ENCODE data around the gene ZBTB16. TPM values are rescaled to one million over a fixed set of nuclear protein-coding genes. Genes with fewer than 3 reads are reported as not detected.

Gene ZBTB16
- total RNA-seq, 3 donors from 2014 or later (not counting 1 experiment from before 2014, with no cell fraction given), result 104 to 224 (median 156) TPM

GRCh38 chr11:114121804-114122504 lies 62.4 kb downstream of the ZBTB16 start:
- DNase-seq, result no peak
- peak in 2 of 3 donors; percentile 21 to 36 for ATAC-seq
- intact Hi-C loops (cut with micrococcal nuclease), result no loop called here

GRCh38 chr11:114122686-114123085 lies 63.2 kb downstream of the ZBTB16 start:
- DNase-seq (no peak), ATAC-seq (no peak)
- Histone ChIP-seq H3K4me3 (ENCODE audit: low read length) (no peak overlapping the region), H3K36me3 (ENCODE audit: control insufficient read depth, insufficient read depth, low read length) (peaks cover 6% of the 10 kb centered on the region), H3K27ac (ENCODE audit: low read length) (no peak overlapping the region), H3K9me3 (ENCODE audit: control insufficient read depth, insufficient read depth, low read length) (no peaks in the 10 kb centered on the region), H3K27me3 (ENCODE audit: control insufficient read depth, insufficient read depth, low read length) (no peaks in the 10 kb centered on the region), H3K4me1 (ENCODE audit: control insufficient read depth, insufficient read depth, low read length) (peaks cover 27% of the 10 kb centered on the region)
- Mint-ChIP-seq H3K4me1 (peaks cover 93 to 94% of the 10 kb centered on the region in 2 donors), H3K4me3 (no peak overlapping the region), H3K36me3 (no peaks in the 10 kb centered on the region), H3K9me3 (no peaks in the 10 kb centered on the region), H3K27ac (peak overlapping the region; percentile 85 to 88), H3K27me3 (ENCODE audit: low read depth in 2 of 2) (no peaks in the 10 kb centered on the region)
- TF ChIP-seq CTCF (IDR thresholded peaks at IDR 0.05), result no peak
- 74% methylated on average over 4 of the region's 4 CpGs for WGBS (ENCODE audit: insufficient coverage)
- intact Hi-C loops (cut with micrococcal nuclease), result no loop called here

More at GRCh38 chr11:114121804-114122504, 62.4 kb downstream of the ZBTB16 start:
- H3K27ac Mint-ChIP-seq, result peak overlapping the region; percentile 85 to 88
- peak overlapping the region; percentile 49 for H3K4me3 Mint-ChIP-seq
- Histone ChIP-seq H3K27ac (ENCODE audit: low read length) (no peak overlapping the region), H3K9me3 (ENCODE audit: control insufficient read depth, insufficient read depth, low read length) (no peaks in the 10 kb centered on the region), H3K4me3 (ENCODE audit: low read length) (no peak overlapping the region), H3K4me1 (ENCODE audit: control insufficient read depth, insufficient read depth, low read length) (peaks cover 30% of the 10 kb centered on the region), H3K27me3 (ENCODE audit: control insufficient read depth, insufficient read depth, low read length) (no peaks in the 10 kb centered on the region), H3K36me3 (ENCODE audit: control insufficient read depth, insufficient read depth, low read length) (peaks cover 3% of the 10 kb centered on the region)
- H3K36me3 Mint-ChIP-seq, result no peaks in the 10 kb centered on the region
- no peak for TF ChIP-seq CTCF (IDR thresholded peaks at IDR 0.05)
- no peaks in the 10 kb centered on the region for H3K27me3 Mint-ChIP-seq (ENCODE audit: low read depth in 2 of 2)
- WGBS (ENCODE audit: insufficient coverage), result 67% methylated on average over 6 of the region's 6 CpGs
- H3K9me3 Mint-ChIP-seq, result no peaks in the 10 kb centered on the region
- H3K4me1 Mint-ChIP-seq, result peaks cover 93 to 94% of the 10 kb centered on the region in 2 donors

DNA sequence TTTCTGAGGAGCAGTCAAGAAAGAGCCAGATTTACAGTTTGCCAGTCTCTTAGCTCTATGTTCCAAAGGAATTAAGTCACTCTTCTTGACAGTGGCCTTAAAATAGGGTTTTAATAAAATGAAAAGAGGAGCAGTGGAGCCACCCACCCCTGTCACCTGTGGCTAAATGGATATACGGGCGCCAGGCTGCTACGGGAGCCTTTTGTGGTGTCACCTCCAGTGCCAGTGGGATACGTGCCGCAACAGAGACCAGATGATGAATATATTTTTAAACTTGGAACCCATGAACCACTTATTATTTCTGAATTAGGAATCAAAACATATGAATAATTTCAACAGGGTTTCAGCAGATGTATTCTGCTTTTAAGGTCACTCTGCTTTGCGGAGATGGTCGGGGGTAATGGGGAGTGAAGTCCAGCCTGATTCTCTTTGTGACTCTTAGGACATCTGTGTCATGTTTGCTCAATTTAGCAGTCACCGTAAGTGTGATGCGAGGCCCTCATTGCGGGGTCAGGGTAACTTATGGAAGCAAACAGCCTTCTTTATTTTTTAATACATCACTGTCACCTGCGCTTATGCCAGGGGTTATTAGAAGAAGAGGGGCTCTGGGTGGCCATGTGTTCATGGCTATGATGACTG lies 64.3 kb downstream of the ZBTB16 start:
- peaks cover 97% of the 10 kb centered on the region in 2 donors for H3K4me1 Mint-ChIP-seq

More for the DNA sequence above, 64.3 kb downstream of the ZBTB16 start:
- ATAC-seq (no peak), DNase-seq (no peak)
- Histone ChIP-seq H3K27me3 (ENCODE audit: control insufficient read depth, insufficient read depth, low read length) (no peaks in the 10 kb centered on the region), H3K4me1 (ENCODE audit: control insufficient read depth, insufficient read depth, low read length) (peaks cover 35% of the 10 kb centered on the region), H3K36me3 (ENCODE audit: control insufficient read depth, insufficient read depth, low read length) (peaks cover 6% of the 10 kb centered on the region), H3K9me3 (ENCODE audit: control insufficient read depth, insufficient read depth, low read length) (no peaks in the 10 kb centered on the region), H3K27ac (ENCODE audit: low read length) (no peak overlapping the region), H3K4me3 (ENCODE audit: low read length) (no peak overlapping the region)
- intact Hi-C loops (cut with micrococcal nuclease), result no loop called here
- no peaks in the 10 kb centered on the region for H3K27me3 Mint-ChIP-seq (ENCODE audit: low read depth in 2 of 2)
- H3K4me3 Mint-ChIP-seq, result no peak overlapping the region
- no peaks in the 10 kb centered on the region for H3K9me3 Mint-ChIP-seq
- H3K27ac Mint-ChIP-seq, result peak overlapping the region; percentile 85 to 88
- TF ChIP-seq CTCF (IDR thresholded peaks at IDR 0.05), result no peak
- no peaks in the 10 kb centered on the region for H3K36me3 Mint-ChIP-seq
- 90% methylated on average over 11 of the region's 11 CpGs for WGBS (ENCODE audit: insufficient coverage)

Measured in natural killer cell (primary cell).